ENCODE data around the gene FAM185A. TPM values are rescaled to one million over a fixed set of nuclear protein-coding genes. Genes with fewer than 3 reads are reported as not detected.
"Not testable (repeated sequence)": the region's sequence is repeated elsewhere in the genome, so short reads cannot be mapped to it uniquely, and the experiment has no call there.

FAM185A gene
- total RNA-seq, 1 experiment from 2014 or later, result 12.8 TPM

DNA sequence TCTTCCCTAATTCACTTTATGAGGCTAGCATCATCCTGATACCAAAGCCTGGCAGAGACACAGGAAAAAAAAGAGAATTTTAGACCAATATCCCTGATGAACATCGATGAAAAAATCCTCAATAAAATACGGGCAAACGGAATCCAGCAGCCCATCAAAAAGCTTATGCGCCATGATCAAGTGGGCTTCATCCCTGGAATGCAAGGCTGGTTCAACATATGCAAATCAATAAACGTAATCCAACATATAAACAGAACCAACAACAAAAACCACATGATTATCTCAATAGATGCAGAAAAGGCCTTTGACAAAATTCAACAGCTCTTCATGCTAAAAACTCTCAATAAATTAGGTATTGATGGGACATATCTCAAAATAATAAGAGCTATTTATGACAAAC, 22.6 kb upstream of the FAM185A start:
- H3K27ac ChIP-seq (ENCODE audit: low read length); intact Hi-C loops (cut with micrococcal nuclease); H4K20me1 ChIP-seq (ENCODE audit: low read length); H3K4me1 ChIP-seq (ENCODE audit: insufficient read depth, low read length); CTCF ChIA-PET; H3K9me3 ChIP-seq (ENCODE audit: low read length); H3F3A ChIP-seq (ENCODE audit: low read length, unreplicated experiment); H3K9me2 ChIP-seq (replicated peaks; ENCODE audit: low read length); POLR2A ChIA-PET (ENCODE audit: unreplicated experiment); H3K9ac ChIP-seq (ENCODE audit: low read length); H2AFZ ChIP-seq (ENCODE audit: low read length); H3K4me3 ChIP-seq (ENCODE audit: low read length); H3K79me2 ChIP-seq (ENCODE audit: low read length); ATAC-seq; BruUV-seq (replicated peaks); H3K27me3 ChIP-seq (ENCODE audit: low read length); H3K4me2 ChIP-seq (ENCODE audit: low read length); DNase-seq; H3K36me3 ChIP-seq (ENCODE audit: low read depth, low read length): not testable (repeated sequence)

DNA sequence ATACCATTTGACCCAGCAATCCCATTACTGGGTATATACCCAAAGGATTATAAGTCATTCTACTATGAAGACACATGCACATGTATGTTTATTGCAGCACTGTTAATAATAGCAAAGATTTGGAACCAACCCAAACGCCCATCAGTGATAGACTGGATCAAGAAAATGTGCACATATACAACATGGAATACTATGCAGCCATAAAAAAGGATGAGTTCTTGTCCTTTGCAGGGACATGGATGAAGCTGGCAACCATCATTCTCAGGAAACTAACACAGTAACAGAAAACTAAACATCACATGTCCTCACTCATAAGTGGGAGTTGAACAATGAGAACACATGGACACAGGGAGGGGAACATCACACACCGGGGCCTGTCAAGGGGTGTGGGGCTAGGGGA, 19.1 kb upstream of the FAM185A start:
- DNase-seq; CTCF ChIA-PET; H3K9ac ChIP-seq (ENCODE audit: low read length): not testable (repeated sequence)

DNA sequence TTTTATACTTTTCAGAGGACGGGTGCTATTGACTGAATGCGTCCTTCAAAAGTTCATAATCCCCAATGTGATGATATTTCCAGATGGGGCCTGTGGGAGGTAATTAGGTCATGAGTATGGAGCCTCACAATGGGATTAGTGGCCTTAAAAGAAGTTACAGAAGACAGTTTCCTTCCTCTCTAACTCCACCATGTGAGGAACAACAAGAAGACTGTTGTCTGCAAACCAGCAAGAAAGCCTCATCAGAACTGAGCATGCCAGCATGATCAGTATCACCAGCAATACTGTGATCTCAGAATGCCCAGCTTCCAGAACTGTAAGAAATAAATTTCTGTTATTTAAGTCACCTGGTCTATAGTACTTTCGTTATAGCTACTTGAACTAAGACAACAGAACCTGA, 18.4 kb upstream of the FAM185A start:
- H3K4me1 ChIP-seq (ENCODE audit: insufficient read depth, low read length); BruUV-seq (replicated peaks); CTCF ChIA-PET; H3K27me3 ChIP-seq (ENCODE audit: low read length); intact Hi-C loops (cut with micrococcal nuclease); H3F3A ChIP-seq (ENCODE audit: low read length, unreplicated experiment); H3K9me3 ChIP-seq (ENCODE audit: low read length); H3K9ac ChIP-seq (ENCODE audit: low read length); DNase-seq; H3K4me2 ChIP-seq (ENCODE audit: low read length); H3K4me3 ChIP-seq (ENCODE audit: low read length); H3K36me3 ChIP-seq (ENCODE audit: low read depth, low read length); H3K79me2 ChIP-seq (ENCODE audit: low read length); POLR2A ChIA-PET (ENCODE audit: unreplicated experiment); ATAC-seq; H2AFZ ChIP-seq (ENCODE audit: low read length); H3K27ac ChIP-seq (ENCODE audit: low read length); H4K20me1 ChIP-seq (ENCODE audit: low read length); H3K9me2 ChIP-seq (replicated peaks; ENCODE audit: low read length): not testable (repeated sequence)

More for the DNA sequence above, 19.1 kb upstream of the FAM185A start:
- H2AFZ ChIP-seq (ENCODE audit: low read length); H3F3A ChIP-seq (ENCODE audit: low read length, unreplicated experiment); H3K4me3 ChIP-seq (ENCODE audit: low read length); H3K4me2 ChIP-seq (ENCODE audit: low read length); H3K4me1 ChIP-seq (ENCODE audit: insufficient read depth, low read length); ATAC-seq; H3K27me3 ChIP-seq (ENCODE audit: low read length); H3K9me2 ChIP-seq (replicated peaks; ENCODE audit: low read length); BruUV-seq (replicated peaks); H3K9me3 ChIP-seq (ENCODE audit: low read length); H3K36me3 ChIP-seq (ENCODE audit: low read depth, low read length); H3K79me2 ChIP-seq (ENCODE audit: low read length); H3K27ac ChIP-seq (ENCODE audit: low read length); H4K20me1 ChIP-seq (ENCODE audit: low read length); intact Hi-C loops (cut with micrococcal nuclease); POLR2A ChIA-PET (ENCODE audit: unreplicated experiment): not testable (repeated sequence)

DNA sequence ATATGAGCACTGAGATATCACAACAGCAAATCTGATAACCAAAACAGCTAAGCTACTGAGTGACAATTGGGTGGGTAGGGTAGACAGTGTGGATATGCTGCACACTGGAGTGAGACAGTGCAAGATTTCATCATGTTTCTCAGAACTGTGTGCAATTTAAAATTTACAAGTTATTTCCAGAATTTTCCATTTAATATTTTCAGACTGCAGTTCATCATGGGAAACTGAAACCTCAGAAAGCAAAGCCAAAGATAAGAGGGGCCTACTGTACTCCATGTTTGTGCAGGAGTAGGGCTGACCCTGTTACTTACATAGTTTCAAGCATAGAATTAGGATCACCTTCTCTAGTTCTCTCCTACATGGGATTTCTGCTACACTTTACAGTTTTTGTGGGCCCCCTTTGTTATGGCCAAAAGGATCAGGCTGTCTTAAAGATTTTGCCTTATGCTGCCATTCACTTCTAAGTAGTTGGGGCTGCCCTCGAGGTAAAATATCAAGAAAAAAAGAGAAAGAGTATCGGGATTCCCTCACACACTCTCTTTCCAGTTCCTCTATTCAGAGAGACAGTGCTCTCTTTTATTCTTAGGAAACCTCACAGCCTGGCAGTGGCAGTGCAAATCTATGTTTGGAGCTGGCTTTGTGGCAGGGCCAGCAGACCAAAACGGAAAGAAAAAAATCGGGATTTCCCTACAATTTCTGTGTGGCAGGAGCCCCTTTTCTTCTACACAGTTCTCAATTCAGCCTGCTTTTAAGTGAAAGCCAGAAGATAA, 6.6 kb upstream of the FAM185A start:
- CTCF ChIA-PET; BruUV-seq (replicated peaks); H3K27ac ChIP-seq (ENCODE audit: low read length); H3K4me2 ChIP-seq (ENCODE audit: low read length); H3K9ac ChIP-seq (ENCODE audit: low read length); intact Hi-C loops (cut with micrococcal nuclease); H3K27me3 ChIP-seq (ENCODE audit: low read length); H3K9me2 ChIP-seq (replicated peaks; ENCODE audit: low read length); POLR2A ChIA-PET (ENCODE audit: unreplicated experiment); H3K79me2 ChIP-seq (ENCODE audit: low read length); H3K4me3 ChIP-seq (ENCODE audit: low read length); ATAC-seq; H4K20me1 ChIP-seq (ENCODE audit: low read length); H3F3A ChIP-seq (ENCODE audit: low read length, unreplicated experiment); H3K9me3 ChIP-seq (ENCODE audit: low read length); DNase-seq; H3K36me3 ChIP-seq (ENCODE audit: low read depth, low read length); H3K4me1 ChIP-seq (ENCODE audit: insufficient read depth, low read length): not testable (repeated sequence)
- H2AFZ ChIP-seq (ENCODE audit: low read length), result 0 out of 2 replicates have a peak overlapping the region, but pooled peaks have one; percentile 30

DNA sequence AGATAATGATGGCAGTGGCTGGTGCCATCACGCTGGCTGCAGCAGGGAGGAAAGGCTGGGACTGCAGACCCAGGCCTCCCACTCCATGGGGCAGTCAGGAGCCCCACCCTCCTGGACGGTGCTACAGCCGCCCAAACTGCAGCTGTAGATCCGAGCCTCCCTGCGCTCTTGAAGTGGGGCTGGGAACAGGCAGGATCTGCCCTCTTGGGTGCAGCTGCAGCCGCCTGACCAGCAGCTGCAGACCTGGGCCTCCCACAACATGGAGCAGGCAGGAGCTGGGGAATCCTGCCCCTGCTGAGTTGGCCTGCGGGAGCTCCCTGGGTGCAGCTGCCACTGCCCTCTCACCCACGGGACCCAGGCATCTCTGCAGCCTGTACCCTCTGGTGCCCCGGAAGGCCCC, 4.9 kb upstream of the FAM185A start:
- H3K4me3 ChIP-seq (ENCODE audit: low read length); H3K36me3 ChIP-seq (ENCODE audit: low read depth, low read length); intact Hi-C loops (cut with micrococcal nuclease): not testable (repeated sequence)

DNA sequence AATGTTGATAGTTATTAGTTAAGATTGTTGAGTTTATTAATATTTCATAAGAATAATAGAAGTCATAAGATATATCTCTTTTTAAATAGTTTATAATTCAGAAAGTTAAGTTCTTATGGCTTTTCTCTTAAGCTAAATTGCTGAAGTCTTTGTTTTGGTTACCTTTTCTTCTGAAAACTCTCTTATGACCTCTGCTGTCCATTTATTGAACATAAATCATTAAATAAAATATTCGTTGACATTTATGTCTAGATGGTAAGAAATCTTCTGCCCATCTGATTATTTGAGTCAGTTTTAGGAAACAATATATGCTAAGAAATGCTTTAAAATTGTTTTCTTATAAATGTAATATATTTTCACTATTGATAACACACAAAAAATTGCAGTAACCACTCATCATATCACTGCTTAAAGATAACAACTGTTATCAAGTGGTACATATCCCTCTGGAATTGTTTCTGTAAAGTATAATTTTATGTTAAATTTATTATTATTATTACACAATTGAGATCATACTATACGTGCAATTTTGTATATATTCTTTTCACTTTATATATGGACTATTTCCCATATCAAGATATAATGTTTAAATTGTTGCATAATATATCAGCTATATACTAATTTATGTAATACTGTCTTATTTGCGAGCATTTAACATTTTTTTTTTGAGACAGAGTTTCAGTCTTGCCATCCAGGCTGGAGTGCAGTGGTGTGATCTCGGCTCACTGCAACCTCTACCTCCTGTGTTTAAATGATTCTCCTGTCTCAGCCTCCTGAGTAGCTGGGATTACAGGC, 3.1 kb upstream of the FAM185A start:
- DNase-seq, result peak; percentile 42
- BruUV-seq (replicated peaks), result not testable (repeated sequence)

More for the DNA sequence above, 4.9 kb upstream of the FAM185A start:
- H3K9me3 ChIP-seq (ENCODE audit: low read length); H3K9ac ChIP-seq (ENCODE audit: low read length); H3K27ac ChIP-seq (ENCODE audit: low read length); ATAC-seq; H3K9me2 ChIP-seq (replicated peaks; ENCODE audit: low read length); BruUV-seq (replicated peaks); H2AFZ ChIP-seq (ENCODE audit: low read length); H3K27me3 ChIP-seq (ENCODE audit: low read length); H4K20me1 ChIP-seq (ENCODE audit: low read length); H3K4me2 ChIP-seq (ENCODE audit: low read length); H3K4me1 ChIP-seq (ENCODE audit: insufficient read depth, low read length); CTCF ChIA-PET; H3K79me2 ChIP-seq (ENCODE audit: low read length); POLR2A ChIA-PET (ENCODE audit: unreplicated experiment); H3F3A ChIP-seq (ENCODE audit: low read length, unreplicated experiment); DNase-seq: not testable (repeated sequence)

More for the DNA sequence above, 3.1 kb upstream of the FAM185A start:
- H3K9me3 ChIP-seq (ENCODE audit: low read length); H3K9me2 ChIP-seq (replicated peaks; ENCODE audit: low read length); H3F3A ChIP-seq (ENCODE audit: low read length, unreplicated experiment); H3K4me3 ChIP-seq (ENCODE audit: low read length); H3K4me1 ChIP-seq (ENCODE audit: insufficient read depth, low read length); H3K27me3 ChIP-seq (ENCODE audit: low read length); ATAC-seq; POLR2A ChIA-PET (ENCODE audit: unreplicated experiment); intact Hi-C loops (cut with micrococcal nuclease); H3K27ac ChIP-seq (ENCODE audit: low read length); CTCF ChIA-PET; H4K20me1 ChIP-seq (ENCODE audit: low read length); H2AFZ ChIP-seq (ENCODE audit: low read length); H3K36me3 ChIP-seq (ENCODE audit: low read depth, low read length); H3K4me2 ChIP-seq (ENCODE audit: low read length); H3K9ac ChIP-seq (ENCODE audit: low read length): not testable (repeated sequence)
- H3K79me2 ChIP-seq (ENCODE audit: low read length), result peaks cover 13% of the 10 kb centered on the region
